ENCODE data around the gene TARDBP. TPM values are rescaled to one million over a fixed set of nuclear protein-coding genes. Genes with fewer than 3 reads are reported as not detected.
"Not testable (repeated sequence)": the region's sequence is repeated elsewhere in the genome, so short reads cannot be mapped to it uniquely, and the experiment has no call there.

Gene TARDBP
- total RNA-seq, 2 experiments from 2014 or later: 159 to 174 TPM

DNA sequence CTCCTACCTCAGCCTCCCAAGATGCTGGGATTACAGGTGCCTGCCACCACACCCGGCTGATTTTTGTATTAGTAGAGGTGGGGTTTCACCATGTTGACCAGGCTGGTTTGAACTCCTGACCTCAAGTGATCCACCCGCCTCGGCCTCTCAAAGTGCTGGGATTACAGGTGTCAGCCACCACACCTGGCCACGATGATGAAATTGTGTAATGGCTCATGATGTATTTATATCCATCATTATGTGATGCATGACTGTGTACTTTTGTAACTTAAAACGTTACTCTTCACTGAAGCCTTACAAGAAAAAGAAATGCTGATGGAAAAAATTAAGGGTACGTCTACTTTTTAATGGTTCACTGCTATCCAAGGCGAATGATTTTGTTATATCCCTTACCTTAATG is 7.5 kb downstream of the TARDBP start:
- POLR2A ChIA-PET: no interaction called here
- Mint-ChIP-seq H3K27ac (no peak overlapping the region), H3K36me3 (ENCODE audit: low read depth) (peaks cover 77% of the 10 kb centered on the region), H3K4me1 (peaks cover 35% of the 10 kb centered on the region), H3K9me3 (no peaks in the 10 kb centered on the region), H3K4me3 (no peak overlapping the region), H3K27me3 (no peaks in the 10 kb centered on the region)
- no peak for DNase-seq
- CTCF ChIA-PET: no interaction called here

DNA sequence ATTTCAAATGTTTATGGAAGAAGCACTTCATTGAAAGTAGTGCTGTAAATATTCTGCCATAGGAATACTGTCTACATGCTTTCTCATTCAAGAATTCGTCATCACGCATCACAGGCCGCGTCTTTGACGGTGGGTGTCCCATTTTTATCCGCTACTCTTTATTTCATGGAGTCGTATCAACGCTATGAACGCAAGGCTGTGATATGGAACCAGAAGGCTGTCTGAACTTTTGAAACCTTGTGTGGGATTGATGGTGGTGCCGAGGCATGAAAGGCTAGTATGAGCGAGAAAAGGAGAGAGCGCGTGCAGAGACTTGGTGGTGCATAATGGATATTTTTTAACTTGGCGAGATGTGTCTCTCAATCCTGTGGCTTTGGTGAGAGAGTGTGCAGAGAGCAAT is 10.7 kb downstream of the TARDBP start:
- peaks cover 26% of the 10 kb centered on the region for H3K4me1 Mint-ChIP-seq
- no peak overlapping the region for H3K4me3 Mint-ChIP-seq
- peaks cover 74% of the 10 kb centered on the region for H3K36me3 Mint-ChIP-seq (ENCODE audit: low read depth)
- ChIA-PET CTCF (interaction anchor here (1.0 to 2.8 kb wide), 2 partner anchors 14 kb away, joined by 3 to 15 read pairs; no protein-coding TSS in a partner anchor), POLR2A (no interaction called here)
- no peak overlapping the region for H3K27ac Mint-ChIP-seq
- DNase-seq: no peak
- H3K27me3 Mint-ChIP-seq: no peaks in the 10 kb centered on the region
- H3K9me3 Mint-ChIP-seq: no peaks in the 10 kb centered on the region

DNA sequence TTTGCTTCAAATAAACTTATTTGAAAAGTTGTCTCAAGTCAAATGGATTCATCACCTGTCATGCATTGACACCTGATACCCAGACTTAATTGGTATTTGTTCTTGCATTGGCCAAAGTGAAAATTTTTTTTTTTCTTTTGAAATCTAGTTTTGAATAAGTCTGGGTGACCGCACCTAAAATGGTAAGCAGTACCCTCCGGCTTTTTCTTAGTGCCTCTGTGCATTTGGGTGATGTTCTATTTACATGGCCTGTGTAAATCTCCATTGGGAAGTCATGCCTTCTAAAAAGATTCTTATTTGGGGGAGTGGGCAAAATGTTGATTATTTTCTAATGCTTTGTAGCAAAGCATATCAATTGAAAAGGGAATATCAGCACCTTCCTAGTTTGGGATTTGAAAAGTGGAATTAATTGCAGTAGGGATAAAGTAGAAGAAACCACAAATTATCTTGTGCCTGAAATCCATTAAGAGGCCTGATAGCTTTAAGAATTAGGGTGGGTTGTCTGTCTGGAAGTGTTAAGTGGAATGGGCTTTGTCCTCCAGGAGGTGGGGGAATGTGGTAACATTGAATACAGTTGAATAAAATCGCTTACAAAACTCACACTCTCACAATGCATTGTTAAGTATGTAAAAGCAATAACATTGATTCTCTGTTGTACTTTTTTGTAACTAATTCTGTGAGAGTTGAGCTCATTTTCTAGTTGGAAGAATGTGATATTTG is 11.9 kb downstream of the TARDBP start:
- peaks cover 21% of the 10 kb centered on the region for H3K4me1 Mint-ChIP-seq
- H3K4me3 Mint-ChIP-seq: no peak overlapping the region
- DNase-seq: no peak
- H3K27me3 Mint-ChIP-seq: no peaks in the 10 kb centered on the region
- peaks cover 63% of the 10 kb centered on the region for H3K36me3 Mint-ChIP-seq (ENCODE audit: low read depth)
- ChIA-PET POLR2A (interaction anchor here (0.6 kb wide), 1 partner anchor 530 kb away, joined by 5 read pairs; no protein-coding TSS in a partner anchor), CTCF (interaction anchor here (2.8 kb wide), 1 partner anchor 13 kb away, joined by 15 read pairs; no protein-coding TSS in a partner anchor)
- no peak overlapping the region for H3K27ac Mint-ChIP-seq
- H3K9me3 Mint-ChIP-seq: no peaks in the 10 kb centered on the region

DNA sequence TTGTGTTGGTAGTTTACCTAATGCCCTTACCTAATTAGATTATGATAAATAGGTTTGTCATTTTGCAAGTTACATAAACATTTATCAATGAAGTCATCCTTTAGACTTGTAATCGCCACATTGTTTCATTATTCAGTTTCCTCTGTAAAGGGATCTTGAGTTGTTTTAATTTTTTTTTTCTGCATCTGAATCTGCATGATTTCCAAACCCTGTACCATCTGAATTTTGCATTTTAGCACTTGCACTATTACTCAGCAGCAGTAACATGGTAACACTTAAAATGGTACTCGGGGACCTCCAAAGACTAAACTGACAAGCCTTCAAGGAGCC is 12.4 kb downstream of the TARDBP start:
- ChIA-PET CTCF (interaction anchor here (2.8 kb wide), 1 partner anchor 12 kb away, joined by 15 read pairs; no protein-coding TSS in a partner anchor), POLR2A (interaction anchor here (0.6 kb wide), 1 partner anchor 530 kb away, joined by 5 read pairs; no protein-coding TSS in a partner anchor)
- Mint-ChIP-seq H3K9me3 (no peaks in the 10 kb centered on the region), H3K27me3 (no peaks in the 10 kb centered on the region), H3K36me3 (ENCODE audit: low read depth) (peaks cover 59% of the 10 kb centered on the region), H3K4me1 (peaks cover 21% of the 10 kb centered on the region), H3K27ac (no peak overlapping the region), H3K4me3 (no peak overlapping the region)
- DNase-seq: no peak

DNA sequence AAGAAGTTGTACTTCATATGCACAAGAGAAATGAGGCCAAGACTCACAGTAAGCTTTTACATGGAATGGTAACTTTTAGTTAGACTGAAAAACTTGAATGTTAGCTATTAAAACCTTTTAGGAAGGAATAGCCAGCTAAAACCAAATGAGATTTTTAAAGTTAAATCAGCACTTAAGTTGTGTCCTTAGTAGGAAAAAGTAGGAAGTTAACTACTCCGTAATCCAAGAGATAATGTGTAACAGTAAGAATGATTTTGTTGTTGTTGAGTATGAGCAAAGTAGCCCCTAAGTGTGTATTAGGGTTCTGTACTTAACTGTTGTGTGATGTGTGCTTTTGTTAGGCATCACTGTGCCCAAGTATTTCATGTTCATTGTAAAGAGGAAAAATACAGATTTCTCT is 13.2 kb downstream of the TARDBP start:
- peaks cover 21% of the 10 kb centered on the region for H3K4me1 Mint-ChIP-seq
- DNase-seq: no peak
- H3K4me3 Mint-ChIP-seq: no peak overlapping the region
- POLR2A ChIA-PET: no interaction called here
- peaks cover 52% of the 10 kb centered on the region for H3K36me3 Mint-ChIP-seq (ENCODE audit: low read depth)
- no peak overlapping the region for H3K27ac Mint-ChIP-seq
- H3K27me3 Mint-ChIP-seq: no peaks in the 10 kb centered on the region
- H3K9me3 Mint-ChIP-seq: no peaks in the 10 kb centered on the region
- CTCF ChIA-PET: interaction anchor here (2.8 kb wide), 1 partner anchor 12 kb away, joined by 15 read pairs; no protein-coding TSS in a partner anchor

DNA sequence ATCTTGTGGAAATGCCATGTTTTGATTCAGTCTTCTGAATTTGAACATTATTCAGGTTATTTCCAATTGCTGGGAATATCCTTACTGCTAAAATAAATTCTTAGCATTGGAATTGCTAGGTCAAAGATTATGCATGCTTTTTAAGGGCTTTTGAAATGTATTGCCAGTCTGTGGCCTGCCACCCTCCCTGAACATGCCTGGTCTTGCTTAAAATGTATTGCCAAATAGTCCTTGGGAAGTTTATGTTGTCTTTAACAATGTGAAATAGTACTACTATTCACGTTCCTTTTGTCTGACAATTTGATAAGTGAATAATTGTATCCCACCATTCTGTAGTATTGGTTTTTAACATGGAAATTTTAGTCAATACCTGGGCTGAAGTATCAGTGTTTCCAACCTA is 13.6 kb downstream of the TARDBP start:
- Mint-ChIP-seq H3K4me1 (peaks cover 21% of the 10 kb centered on the region), H3K9me3 (no peaks in the 10 kb centered on the region), H3K27ac (no peak overlapping the region), H3K27me3 (no peaks in the 10 kb centered on the region), H3K4me3 (no peak overlapping the region), H3K36me3 (ENCODE audit: low read depth) (peaks cover 49% of the 10 kb centered on the region)
- DNase-seq: no peak
- POLR2A ChIA-PET: no interaction called here
- CTCF ChIA-PET: interaction anchor here (2.8 kb wide), 1 partner anchor 11 kb away, joined by 15 read pairs; no protein-coding TSS in a partner anchor

DNA sequence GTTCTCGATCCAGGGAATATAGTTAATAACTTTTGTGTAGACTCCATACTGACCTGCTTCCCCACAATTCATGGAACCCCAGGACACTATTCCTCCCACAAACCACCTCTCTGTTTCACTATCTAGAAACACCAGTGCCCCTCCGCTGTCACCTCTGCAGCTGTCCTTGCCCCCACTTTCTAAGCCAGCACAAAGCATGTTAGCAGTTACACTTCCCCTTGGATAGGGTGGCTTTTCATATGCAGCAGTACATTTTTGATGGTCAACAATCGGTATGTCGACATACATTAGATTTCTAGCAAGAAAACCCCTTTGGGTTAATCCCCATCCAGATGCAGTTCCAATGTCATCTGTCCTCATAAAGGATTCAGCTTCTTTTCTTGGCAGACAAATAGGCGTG is 14.4 kb downstream of the TARDBP start:
- Mint-ChIP-seq H3K27me3 (no peaks in the 10 kb centered on the region), H3K36me3 (ENCODE audit: low read depth) (peaks cover 42% of the 10 kb centered on the region), H3K4me3 (no peak overlapping the region), H3K27ac (no peak overlapping the region), H3K4me1 (peaks cover 20% of the 10 kb centered on the region), H3K9me3 (no peaks in the 10 kb centered on the region)
- POLR2A ChIA-PET: interaction anchor here (1.4 to 1.8 kb wide), 2 partner anchors 15 to 25 kb away, joined by 4 to 9 read pairs; partner anchors contain the start of gene TARDBP
- DNase-seq: no peak
- CTCF ChIA-PET: interaction anchor here (1.6 kb wide), 1 partner anchor 10 kb away, joined by 12 read pairs; no protein-coding TSS in a partner anchor

DNA sequence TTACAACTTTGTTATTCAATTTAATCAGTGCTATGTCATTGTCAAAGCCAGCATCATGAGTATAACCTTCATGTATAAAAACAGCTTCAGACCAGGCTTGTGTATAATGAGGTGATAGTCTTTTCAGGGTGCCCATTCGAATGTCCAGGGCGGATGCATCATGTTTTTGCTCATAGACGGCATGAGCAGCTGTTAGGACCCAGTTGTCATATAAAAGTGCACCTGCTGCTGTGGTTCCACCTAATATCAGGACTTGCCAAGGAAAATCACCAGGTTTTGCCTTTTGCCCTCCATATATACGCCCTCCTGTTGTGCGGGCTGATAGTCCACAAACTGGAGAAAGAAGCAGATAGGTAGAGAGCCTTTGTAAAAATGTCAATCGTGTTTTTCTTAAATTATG is 14.9 kb downstream of the TARDBP start:
- no peak for DNase-seq
- Mint-ChIP-seq H3K4me3 (no peak overlapping the region), H3K27me3 (no peaks in the 10 kb centered on the region), H3K36me3 (ENCODE audit: low read depth) (peaks cover 38% of the 10 kb centered on the region), H3K27ac (no peak overlapping the region), H3K9me3 (no peaks in the 10 kb centered on the region), H3K4me1 (peaks cover 17% of the 10 kb centered on the region)
- ChIA-PET POLR2A (interaction anchor here (1.4 to 1.8 kb wide), 2 partner anchors 15 to 25 kb away, joined by 4 to 9 read pairs; partner anchors contain the start of gene TARDBP), CTCF (interaction anchor here (1.6 kb wide), 1 partner anchor 10 kb away, joined by 12 read pairs; no protein-coding TSS in a partner anchor)

DNA sequence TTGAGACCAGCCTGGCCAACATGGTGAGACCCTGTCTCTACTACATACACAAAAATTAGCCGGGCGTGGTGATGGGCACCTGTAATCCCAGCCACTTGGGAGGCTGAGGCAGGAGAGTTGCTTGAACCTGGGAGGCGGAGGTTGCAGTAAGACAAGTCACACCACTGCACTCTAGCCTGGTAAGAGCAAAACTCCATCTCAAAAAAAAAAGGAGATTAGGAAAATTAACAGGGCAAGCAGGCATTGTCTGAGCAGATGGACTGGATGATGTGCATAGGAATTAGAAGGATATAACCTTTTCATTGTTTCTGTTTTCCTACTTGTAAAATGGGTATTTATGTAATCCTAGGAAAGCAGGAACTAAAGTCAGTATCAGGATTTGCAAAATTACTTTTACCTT is 15.6 kb downstream of the TARDBP start:
- H3K36me3 Mint-ChIP-seq (ENCODE audit: low read depth): peaks cover 32% of the 10 kb centered on the region
- no peaks in the 10 kb centered on the region for H3K27me3 Mint-ChIP-seq
- H3K4me3 Mint-ChIP-seq: no peak overlapping the region
- POLR2A ChIA-PET: interaction anchor here (1.4 to 1.8 kb wide), 2 partner anchors 16 to 24 kb away, joined by 4 to 9 read pairs; partner anchors contain the start of gene TARDBP
- CTCF ChIA-PET: interaction anchor here (1.6 kb wide), 1 partner anchor 9 kb away, joined by 12 read pairs; no protein-coding TSS in a partner anchor
- H3K27ac Mint-ChIP-seq: no peak overlapping the region
- no peaks in the 10 kb centered on the region for H3K9me3 Mint-ChIP-seq
- no peak for DNase-seq
- H3K4me1 Mint-ChIP-seq: peaks cover 15% of the 10 kb centered on the region

DNA sequence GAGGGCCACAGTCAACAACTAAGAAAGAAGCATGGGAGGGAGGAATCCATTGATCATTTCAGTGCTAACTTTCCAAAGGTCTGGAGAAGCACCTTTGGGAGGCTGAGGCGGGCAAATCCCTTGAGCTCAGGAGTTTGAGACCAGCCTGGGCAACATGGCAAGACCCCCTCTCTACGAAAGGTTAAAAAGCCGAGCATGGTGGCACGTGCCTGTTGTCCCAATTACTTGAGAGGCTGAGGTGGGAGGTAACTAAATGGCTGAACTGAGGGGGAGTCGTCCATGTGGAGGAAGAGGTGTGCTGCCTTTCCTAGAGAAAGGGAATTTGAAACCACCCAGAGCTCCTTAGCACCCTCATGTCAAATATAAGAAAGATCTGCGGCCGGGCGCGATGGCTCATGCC is 18.4 kb downstream of the TARDBP start:
- Mint-ChIP-seq H3K27ac (no peak overlapping the region), H3K4me1 (no peaks in the 10 kb centered on the region), H3K4me3 (no peak overlapping the region), H3K9me3 (no peaks in the 10 kb centered on the region), H3K36me3 (ENCODE audit: low read depth) (peaks cover 12% of the 10 kb centered on the region), H3K27me3 (no peaks in the 10 kb centered on the region)
- ChIA-PET POLR2A (interaction anchor here (0.9 to 2.4 kb wide), 3 partner anchors 18 to 39 kb away, joined by 3 to 8 read pairs (median 7); partner anchors contain the start of genes SRM and TARDBP), CTCF (no interaction called here)
- no peak for DNase-seq

DNA sequence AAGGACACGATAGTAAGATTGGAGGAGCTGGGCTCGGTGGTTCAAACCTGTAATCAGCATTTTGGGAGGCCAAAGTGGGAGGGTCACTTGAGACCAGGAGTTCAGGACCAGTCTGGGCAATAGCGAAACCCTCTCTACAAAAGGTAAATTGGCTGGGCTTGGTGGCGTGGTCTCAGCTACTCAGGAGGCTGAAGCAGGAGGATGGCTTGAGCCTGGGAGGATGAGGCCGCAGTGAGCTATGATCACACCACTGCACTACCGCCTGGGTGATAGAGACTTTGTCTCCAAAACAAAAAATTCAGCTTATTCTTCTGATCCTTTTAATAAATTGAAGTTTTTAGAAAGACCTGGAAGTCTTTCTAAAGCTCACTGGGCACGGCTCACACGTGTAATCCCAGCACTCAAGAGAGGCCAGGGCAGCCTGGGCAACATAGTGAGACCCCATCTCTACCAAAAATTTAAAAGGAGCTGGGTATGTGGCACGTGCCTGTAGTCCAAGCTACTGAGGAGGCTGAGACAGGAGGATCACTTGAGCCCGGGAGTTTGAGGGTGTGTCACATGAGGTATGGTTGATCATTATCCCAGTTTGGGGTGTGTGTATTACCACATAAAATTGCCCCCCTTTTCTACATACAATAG is 19.3 kb downstream of the TARDBP start:
- peaks cover 6% of the 10 kb centered on the region for H3K36me3 Mint-ChIP-seq (ENCODE audit: low read depth)
- CTCF ChIA-PET: interaction anchor here (0.9 to 1.1 kb wide), 3 partner anchors 68 to 624 kb away, joined by 3 read pairs; partner anchors contain the start of gene EXOSC10

DNA sequence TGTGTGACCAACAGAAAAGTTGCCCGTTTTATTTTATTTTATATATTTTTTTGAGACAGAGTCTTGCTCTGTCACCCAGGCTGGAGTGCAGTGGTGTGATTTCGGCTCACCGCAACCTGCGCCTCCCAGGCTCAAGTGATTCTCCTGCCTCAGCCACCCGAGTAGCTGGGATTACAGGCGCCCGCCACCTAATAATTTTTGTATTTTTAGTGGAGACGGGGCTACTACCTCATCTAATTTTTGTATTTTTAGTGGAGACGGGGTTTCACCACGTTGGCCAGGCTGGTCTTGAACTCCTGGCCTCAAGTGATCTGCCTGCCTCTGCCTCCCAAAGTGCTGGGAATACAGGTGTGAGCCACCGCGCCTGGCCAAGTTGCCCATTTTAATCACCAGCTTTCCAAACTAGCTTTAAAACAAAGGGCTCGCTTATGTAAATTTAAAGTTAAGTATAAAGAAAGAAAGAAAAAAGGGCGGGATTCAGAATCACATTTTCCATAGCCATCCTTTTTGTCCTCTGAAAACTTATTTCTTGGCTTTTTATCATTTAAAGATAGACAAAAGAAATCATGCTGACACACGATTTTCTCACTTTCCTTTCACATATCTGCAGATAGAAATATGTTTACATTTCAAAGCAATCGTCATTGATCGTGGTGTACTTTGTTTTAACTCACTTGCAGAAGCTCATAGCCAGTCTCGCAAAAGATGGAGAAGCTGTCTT is 24.7 kb downstream of the TARDBP start:
- ChIA-PET CTCF (interaction anchor here (0.5 to 4.0 kb wide), 70 partner anchors 9 to 682 kb away, joined by 3 to 78 read pairs (median 5); partner anchors contain the start of genes ANGPTL7, EXOSC10, MTOR and SRM), POLR2A (interaction anchor here (0.8 to 2.4 kb wide), 13 partner anchors 9 to 871 kb away, joined by 3 to 18 read pairs (median 5); partner anchors contain the start of genes EXOSC10, FBXO6, SRM and TARDBP)
- H3K36me3 Mint-ChIP-seq (ENCODE audit: low read depth): not testable (repeated sequence)

More for the DNA sequence above, 19.3 kb downstream of the TARDBP start:
- H3K4me3 Mint-ChIP-seq: no peak overlapping the region
- no peaks in the 10 kb centered on the region for H3K4me1 Mint-ChIP-seq
- peaks cover 3% of the 10 kb centered on the region for H3K27me3 Mint-ChIP-seq
- no peak overlapping the region for H3K27ac Mint-ChIP-seq
- H3K9me3 Mint-ChIP-seq: no peaks in the 10 kb centered on the region
- POLR2A ChIA-PET: interaction anchor here (0.6 to 2.4 kb wide), 3 partner anchors 19 to 477 kb away, joined by 3 to 8 read pairs (median 7); partner anchors contain the start of genes SRM and TARDBP
- no peak for DNase-seq

More for the DNA sequence above, 24.7 kb downstream of the TARDBP start:
- not testable (repeated sequence) for H3K9me3 Mint-ChIP-seq, H3K27me3 Mint-ChIP-seq, DNase-seq, H3K4me3 Mint-ChIP-seq, H3K4me1 Mint-ChIP-seq, H3K27ac Mint-ChIP-seq

Data from activated CD4-positive, alpha-beta memory T cell treated with anti-CD3 and anti-CD28 coated beads, Interleukin-2, amount 10 ng/mL, durations not matched to agents 7 days and 5 days (primary cell).